ENCODE measurements around the gene SIRT3.

SIRT3 gene

DNA sequence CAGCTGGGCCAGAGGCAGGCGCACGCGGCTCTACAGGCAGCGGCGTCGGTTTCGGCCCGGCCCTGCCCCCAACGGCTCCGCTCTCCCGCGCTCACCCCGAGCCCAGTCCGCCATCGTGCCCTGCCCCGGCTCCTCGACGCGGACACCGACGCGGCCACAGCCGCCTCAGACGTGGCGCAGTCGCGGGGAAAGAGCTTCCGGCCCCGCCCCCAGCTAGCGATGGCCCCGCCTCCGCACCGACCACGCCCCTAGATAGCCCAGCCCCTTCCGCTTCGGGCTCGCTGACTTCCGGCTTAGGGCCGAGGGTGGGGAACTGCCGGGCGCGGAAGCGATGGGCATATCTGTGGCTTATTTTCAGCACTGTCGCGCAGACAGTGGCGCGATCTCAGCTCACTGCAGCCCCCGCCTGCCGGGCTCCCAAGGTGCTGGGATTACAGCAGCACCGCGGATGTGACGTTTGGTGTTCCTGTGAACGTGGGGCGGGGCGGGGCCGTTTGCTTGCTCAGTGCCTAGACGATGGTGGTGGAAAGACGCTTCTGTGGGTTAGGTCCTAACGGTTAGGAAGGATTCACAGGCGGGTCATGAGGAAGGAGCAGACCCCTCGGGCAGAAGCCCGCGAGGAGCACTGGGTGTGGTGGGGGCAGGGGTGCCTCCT is 28.8 kb downstream of the SIRT3 start, which contains the start of the genes BET1L and RIC8A:
Gene BET1L, minus strand, starts transcription at position 192 of the 655 bp plus-strand sequence. Its CDS starts 78 bp downstream, at position 114.
Gene RIC8A, plus strand, starts transcription at position 501 of the 655 bp plus-strand sequence. CDS start 1,147 bp downstream, outside the sequence.
- TF ChIP-seq, protein P1, sequence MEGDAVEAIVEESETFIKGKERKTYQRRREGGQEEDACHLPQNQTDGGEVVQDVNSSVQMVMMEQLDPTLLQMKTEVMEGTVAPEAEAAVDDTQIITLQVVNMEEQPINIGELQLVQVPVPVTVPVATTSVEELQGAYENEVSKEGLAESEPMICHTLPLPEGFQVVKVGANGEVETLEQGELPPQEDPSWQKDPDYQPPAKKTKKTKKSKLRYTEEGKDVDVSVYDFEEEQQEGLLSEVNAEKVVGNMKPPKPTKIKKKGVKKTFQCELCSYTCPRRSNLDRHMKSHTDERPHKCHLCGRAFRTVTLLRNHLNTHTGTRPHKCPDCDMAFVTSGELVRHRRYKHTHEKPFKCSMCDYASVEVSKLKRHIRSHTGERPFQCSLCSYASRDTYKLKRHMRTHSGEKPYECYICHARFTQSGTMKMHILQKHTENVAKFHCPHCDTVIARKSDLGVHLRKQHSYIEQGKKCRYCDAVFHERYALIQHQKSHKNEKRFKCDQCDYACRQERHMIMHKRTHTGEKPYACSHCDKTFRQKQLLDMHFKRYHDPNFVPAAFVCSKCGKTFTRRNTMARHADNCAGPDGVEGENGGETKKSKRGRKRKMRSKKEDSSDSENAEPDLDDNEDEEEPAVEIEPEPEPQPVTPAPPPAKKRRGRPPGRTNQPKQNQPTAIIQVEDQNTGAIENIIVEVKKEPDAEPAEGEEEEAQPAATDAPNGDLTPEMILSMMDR (IDR thresholded peaks at IDR 0.05; ENCODE audit: extremely low read depth, missing control alignments): no peak
- peak; percentile 99 for DNase-seq (ENCODE audit: low spot score)

DNA sequence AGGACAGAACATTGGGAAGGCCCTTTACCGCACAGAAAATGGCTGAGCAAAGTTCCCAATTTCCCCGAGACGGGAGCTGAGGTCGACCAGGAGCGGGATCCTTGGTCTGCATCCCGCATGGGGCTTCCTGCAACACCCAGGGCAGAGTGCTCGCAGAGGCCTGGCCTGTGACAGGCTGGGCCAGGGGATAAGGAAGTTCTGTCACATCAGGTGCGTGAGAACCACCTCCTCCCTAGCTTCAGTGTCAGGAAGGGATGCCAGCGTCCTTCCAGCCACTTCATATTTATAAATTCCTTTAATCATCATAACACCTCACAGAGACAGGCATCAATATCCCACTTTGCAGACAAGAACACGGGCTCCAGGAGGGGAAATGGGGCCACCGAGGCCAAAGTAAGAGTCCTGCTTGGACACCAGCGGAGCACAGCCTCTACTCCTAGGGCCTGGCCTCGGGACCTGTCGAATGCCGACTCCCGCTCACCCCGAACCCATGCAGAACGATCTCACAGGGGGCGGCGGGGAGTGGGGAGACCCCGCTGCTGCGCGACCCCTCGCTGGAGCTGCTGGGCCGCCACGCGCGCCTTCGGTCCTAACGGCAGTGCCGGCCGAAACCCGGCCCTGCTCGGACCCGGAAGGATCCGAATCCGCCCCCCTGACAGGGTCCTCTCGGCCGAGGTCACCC is 29.5 kb downstream of the SIRT3 start:
- peak; percentile 44 for DNase-seq (ENCODE audit: low spot score)
- TF ChIP-seq, protein P1 (IDR thresholded peaks at IDR 0.05; ENCODE audit: extremely low read depth, missing control alignments): no peak

DNA sequence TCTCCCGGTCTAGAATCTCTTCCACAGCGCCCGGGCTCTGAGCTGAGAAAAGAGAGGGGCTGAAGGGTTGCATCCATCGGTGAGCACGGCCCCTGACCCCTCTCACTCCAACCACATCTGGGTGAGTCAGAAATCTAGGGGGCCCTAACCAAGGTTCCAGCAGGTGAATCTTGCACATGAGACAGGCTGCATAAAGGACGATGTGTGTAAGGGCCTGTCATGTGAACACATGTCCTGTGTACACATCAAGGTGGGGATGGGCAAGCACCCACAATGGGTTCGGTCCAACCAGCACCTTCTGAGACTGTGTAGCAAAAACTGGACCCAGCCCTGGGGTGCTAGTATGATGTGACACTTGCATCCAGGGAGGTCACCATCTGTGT is 30.1 kb downstream of the SIRT3 start:
- TF ChIP-seq, protein P1 (IDR thresholded peaks at IDR 0.05; ENCODE audit: extremely low read depth, missing control alignments): no peak
- no peak for DNase-seq (ENCODE audit: low spot score)

DNA sequence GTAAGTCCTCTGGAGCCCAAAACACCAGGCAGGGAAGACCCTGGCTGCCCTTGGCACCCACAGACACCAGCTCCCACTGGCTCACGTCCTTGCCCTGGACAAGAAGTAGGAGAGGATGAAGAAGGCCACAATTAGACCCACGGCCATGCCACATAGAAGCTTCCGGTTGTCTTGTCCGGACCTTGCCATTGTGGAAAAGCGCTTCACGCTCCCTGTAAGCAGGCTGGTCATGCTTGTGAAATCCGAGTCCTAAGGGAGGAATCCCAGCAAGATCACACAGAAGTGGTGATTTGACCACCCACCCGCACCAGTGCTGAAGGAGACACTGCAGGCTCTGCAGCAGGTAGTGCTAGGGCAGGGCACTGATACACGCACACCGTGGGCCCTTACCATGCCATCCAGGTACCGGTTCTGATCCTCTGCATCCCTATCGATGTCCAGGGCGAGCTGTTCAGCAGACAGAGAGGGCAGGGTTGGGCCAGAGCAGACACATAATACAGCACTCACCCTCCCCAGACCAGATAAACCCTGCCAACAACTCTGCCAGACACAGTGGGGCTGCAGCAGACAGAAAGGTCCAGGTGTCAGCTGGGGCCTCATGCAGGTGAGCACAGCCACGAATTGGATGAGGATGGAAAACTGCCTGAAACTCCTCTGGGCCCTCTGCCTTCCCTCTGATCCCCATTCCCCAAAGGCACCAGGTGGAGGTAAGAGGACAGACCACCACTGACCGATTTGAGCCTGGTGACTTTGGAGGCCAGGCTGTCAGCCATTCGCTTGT is 30.7 kb downstream of the SIRT3 start:
- DNase-seq (ENCODE audit: low spot score): no peak
- TF ChIP-seq, protein P1 (IDR thresholded peaks at IDR 0.05; ENCODE audit: extremely low read depth, missing control alignments): no peak

DNA sequence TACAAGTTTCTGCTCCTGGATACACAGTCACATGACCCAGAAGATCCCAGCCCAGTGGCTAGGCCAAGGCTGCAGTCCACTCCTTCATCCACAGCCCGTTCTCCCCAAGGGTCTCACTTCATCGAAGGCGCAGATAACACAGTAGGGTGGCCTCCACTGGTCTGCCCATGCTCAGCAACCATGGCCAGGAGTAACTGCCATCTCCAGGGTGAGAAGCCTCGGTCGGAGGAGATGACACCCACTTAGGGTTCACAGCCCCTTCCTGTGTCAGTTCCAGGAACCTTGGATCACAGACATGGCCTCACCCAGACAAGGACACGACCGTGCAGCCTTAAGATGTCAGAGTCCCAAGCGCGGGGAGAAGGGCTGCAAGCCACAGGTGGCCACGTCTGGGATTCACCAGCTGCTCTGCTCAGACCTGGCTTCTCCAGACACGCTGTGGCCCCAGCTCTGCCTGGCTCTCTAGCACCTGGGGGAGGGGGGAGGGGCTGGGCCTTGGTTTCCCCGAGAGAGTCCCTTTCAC is 31.5 kb downstream of the SIRT3 start:
- TF ChIP-seq, protein P1 (IDR thresholded peaks at IDR 0.05; ENCODE audit: extremely low read depth, missing control alignments): no peak
- DNase-seq (ENCODE audit: low spot score): no peak

DNA sequence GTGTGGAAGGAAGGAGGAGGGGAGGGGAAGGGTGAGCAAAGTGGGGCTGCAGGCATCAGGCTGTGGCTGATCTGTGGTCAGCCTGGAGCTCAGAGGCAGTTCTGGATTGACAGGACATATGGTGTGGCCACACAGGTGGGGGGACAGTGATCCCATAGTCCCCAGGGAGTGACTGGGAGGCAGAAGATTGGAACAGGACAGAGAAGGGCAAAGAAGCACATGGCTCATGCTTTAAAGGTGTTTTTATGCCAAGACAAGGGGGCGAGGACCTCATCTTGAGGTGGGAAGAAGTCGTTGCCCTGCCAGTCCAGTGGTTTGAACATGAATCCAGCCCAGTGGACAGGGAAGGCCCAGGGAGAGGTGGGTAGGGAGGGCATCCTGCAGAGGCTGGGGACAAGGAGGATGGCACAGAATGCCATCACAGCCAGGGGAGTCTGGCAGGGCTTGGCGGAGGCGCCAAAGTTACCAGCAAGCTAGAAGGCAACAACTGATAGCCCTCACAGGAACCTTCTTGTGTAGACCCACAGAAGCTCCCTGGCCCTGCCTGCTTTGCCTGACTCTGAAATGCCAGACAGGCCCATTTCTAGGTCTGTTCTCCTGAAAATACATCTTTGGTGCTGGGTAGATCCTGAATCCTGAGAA is 32.1 kb downstream of the SIRT3 start:
- no peak for DNase-seq (ENCODE audit: low spot score)
- TF ChIP-seq, protein P1 (IDR thresholded peaks at IDR 0.05; ENCODE audit: extremely low read depth, missing control alignments): no peak

All from GM20000 (cell line).